Measurements from ENCODE around the gene NMT1. TPM values are rescaled to one million over a fixed set of nuclear protein-coding genes. Genes with fewer than 3 reads are reported as not detected.

The NMT1 gene
- total RNA-seq, 4 donors from 2014 or later: 63.5 to 129 (median 69.1) TPM

- Histone ChIP-seq H3K27ac (no peak overlapping the region), H3K36me3 (peaks cover 0 to 83% of the 10 kb centered on the region in 2 donors), H3K27me3 (no peaks in the 10 kb centered on the region), H3K9me3 (no peaks in the 10 kb centered on the region), H3K4me1 (no peaks in the 10 kb centered on the region), H3K4me3 (no peak overlapping the region)
- ATAC-seq: no peak
- TF ChIP-seq POLR2AphosphoS5 (IDR thresholded peaks at IDR 0.05) (no peak), POLR2A (IDR thresholded peaks at IDR 0.05) (no peak), EP300 (IDR thresholded peaks at IDR 0.05) (no peak), CTCF (IDR thresholded peaks at IDR 0.05) (no peak)
- 100% methylated on average over 1 of the region's 17 CpGs; no CpG with 5 or more reads in 1 of the 2 donors for WGBS, 2 donors (ENCODE audit: low coverage in 1 of 2)
Measured at GRCh38 chr17:45029758-45030423, 31.2 kb upstream of the NMT1 start.

- no peak overlapping the region for H3K4me3 ChIP-seq
- no peaks in the 10 kb centered on the region for H3K4me1 ChIP-seq
- no peak overlapping the region for H3K27ac ChIP-seq
- WGBS, 2 donors (ENCODE audit: low coverage in 1 of 2): no CpG with 5 or more reads among the region's 6 CpGs
- no peaks in the 10 kb centered on the region for H3K27me3 ChIP-seq
- TF ChIP-seq EP300 (IDR thresholded peaks at IDR 0.05) (no peak), POLR2A (IDR thresholded peaks at IDR 0.05) (no peak), POLR2AphosphoS5 (IDR thresholded peaks at IDR 0.05) (no peak), CTCF (IDR thresholded peaks at IDR 0.05) (no peak)
- H3K9me3 ChIP-seq: no peaks in the 10 kb centered on the region
- H3K36me3 ChIP-seq: peaks cover 0 to 89% of the 10 kb centered on the region in 2 donors
- ATAC-seq: no peak
Measured at GRCh38 chr17:45030733-45031132, 30.4 kb upstream of the NMT1 start.

GRCh38 chr17:45031231-45032173 is 29.6 kb upstream of the NMT1 start:
- no peak overlapping the region for H3K27ac ChIP-seq
- no peaks in the 10 kb centered on the region for H3K9me3 ChIP-seq
- no peaks in the 10 kb centered on the region for H3K27me3 ChIP-seq
- peaks cover 0 to 87% of the 10 kb centered on the region in 2 donors for H3K36me3 ChIP-seq
- ATAC-seq: no peak
- TF ChIP-seq CTCF (IDR thresholded peaks at IDR 0.05): no peak
- TF ChIP-seq POLR2AphosphoS5 (IDR thresholded peaks at IDR 0.05): no peak
- TF ChIP-seq EP300 (IDR thresholded peaks at IDR 0.05): no peak
- TF ChIP-seq POLR2A (IDR thresholded peaks at IDR 0.05): no peak
- H3K4me1 ChIP-seq: no peaks in the 10 kb centered on the region
- no peak overlapping the region for H3K4me3 ChIP-seq
- 58% methylated on average over 7 to 11 of the region's 14 CpGs for WGBS, 2 donors (ENCODE audit: low coverage in 1 of 2)

GRCh38 chr17:45032174-45032541 is 29.0 kb upstream of the NMT1 start:
- TF ChIP-seq CTCF (IDR thresholded peaks at IDR 0.05): no peak
- TF ChIP-seq POLR2A (IDR thresholded peaks at IDR 0.05): no peak
- no peak for TF ChIP-seq EP300 (IDR thresholded peaks at IDR 0.05)
- TF ChIP-seq POLR2AphosphoS5 (IDR thresholded peaks at IDR 0.05): no peak
- Histone ChIP-seq H3K4me3 (no peak overlapping the region), H3K9me3 (no peaks in the 10 kb centered on the region), H3K27me3 (no peaks in the 10 kb centered on the region), H3K36me3 (peaks cover 0 to 81% of the 10 kb centered on the region in 2 donors), H3K27ac (no peak overlapping the region), H3K4me1 (no peaks in the 10 kb centered on the region)
- 76 to 80% methylated on average over 6 to 7 of the region's 9 CpGs for WGBS, 2 donors (ENCODE audit: low coverage in 1 of 2)
- no peak for ATAC-seq
